H1 (cell line): Measurements from ENCODE around the gene TERB1.

Experiments used
- ATF2 ChIP-seq: IDR thresholded peaks from 2 replicates; pipeline ENCODE4 v1.6.1; 2012; ENCODE audit warnings: low read length, inconsistent platforms
- BACH1 ChIP-seq: IDR thresholded peaks from 2 replicates; pipeline ENCODE4 v1.6.1; 2012; ENCODE audit warnings: low read length, improper control_type of control experiment
- CEBPB ChIP-seq: IDR thresholded peaks from 2 replicates; pipeline ENCODE4 v1.6.1; 2012; ENCODE audit warnings: low read depth, low read length
- CHD7 ChIP-seq: fragments of 300-600 bp; sonication (generic); IDR thresholded peaks from 2 replicates; pipeline ENCODE4 v1.7.1; 2012; ENCODE audit warnings: low read length, moderate library complexity, mild to moderate bottlenecking, inconsistent platforms; ENCODE audit not compliant: insufficient replicate concordance
- CTCF ChIP-seq, 3 experiments: IDR thresholded peaks; 1 replicate in 2 of 3; 2 replicates in 1 of 3; pipeline versions ENCODE4 v1.5.1 to v1.6.1; 2011; ENCODE audit warnings: low read length in 3 of 3, mild to moderate bottlenecking in 3 of 3, inconsistent platforms in 2 of 3, low read depth in 1 of 3, moderate library complexity in 1 of 3; ENCODE audit not compliant: insufficient read depth in 1 of 3; ENCODE audit errors: control extremely low read depth in 1 of 3
- HDAC6 ChIP-seq: IDR thresholded peaks from one replicate; pipeline ENCODE4 v1.7.1; 2012; ENCODE audit warnings: low read depth, mild to moderate bottlenecking, inconsistent platforms, low read length, moderate library complexity
- KDM1A ChIP-seq: fragments of 200-600, 300-600 bp; sonication (generic); IDR thresholded peaks from 2 replicates; pipeline ENCODE4 v1.7.1; 2016; ENCODE audit warnings: mild to moderate bottlenecking, low read length, borderline replicate concordance
- MAFK ChIP-seq: IDR thresholded peaks from 2 replicates; pipeline ENCODE4 v1.6.1; 2012; ENCODE audit warnings: low read depth, mild to moderate bottlenecking, improper control_type of control experiment, low read length
- NRF1 ChIP-seq: IDR thresholded peaks from 2 replicates; pipeline ENCODE4 v1.6.1; 2011; ENCODE audit warnings: mild to moderate bottlenecking, low read depth, low read length, improper control_type of control experiment
- POLR2A ChIP-seq, 2 experiments: IDR thresholded peaks; 1 replicate in 1 of 2; 2 replicates in 1 of 2; pipeline ENCODE4 v1.6.1; 2011; ENCODE audit warnings: low read depth in 2 of 2, low read length in 2 of 2, mild to moderate bottlenecking in 2 of 2; ENCODE audit errors: control extremely low read depth in 1 of 2

GRCh38 chr16:66750279-66751052, 50.9 kb downstream of the TERB1 start:
- no peak for TF ChIP-seq CHD7
- TF ChIP-seq CEBPB, result no peak
- no peak for TF ChIP-seq MAFK
- no peak for TF ChIP-seq BACH1
- TF ChIP-seq CTCF (IDR thresholded peaks at IDR 0.05; ENCODE audit: control extremely low read depth in 1 of 3, insufficient read depth in 1 of 3, low read depth in 1 of 3, low read length in 3 of 3), result no peak
- TF ChIP-seq KDM1A, result no peak
- TF ChIP-seq HDAC6, result no peak
- TF ChIP-seq NRF1, result no peak
- no peak for TF ChIP-seq ATF2
- TF ChIP-seq POLR2A (IDR thresholded peaks at IDR 0.05; ENCODE audit: control extremely low read depth in 1 of 2, low read depth in 2 of 2, low read length in 2 of 2), result no peak
